Measurements from ENCODE around the gene TNKS1BP1.

DNA sequence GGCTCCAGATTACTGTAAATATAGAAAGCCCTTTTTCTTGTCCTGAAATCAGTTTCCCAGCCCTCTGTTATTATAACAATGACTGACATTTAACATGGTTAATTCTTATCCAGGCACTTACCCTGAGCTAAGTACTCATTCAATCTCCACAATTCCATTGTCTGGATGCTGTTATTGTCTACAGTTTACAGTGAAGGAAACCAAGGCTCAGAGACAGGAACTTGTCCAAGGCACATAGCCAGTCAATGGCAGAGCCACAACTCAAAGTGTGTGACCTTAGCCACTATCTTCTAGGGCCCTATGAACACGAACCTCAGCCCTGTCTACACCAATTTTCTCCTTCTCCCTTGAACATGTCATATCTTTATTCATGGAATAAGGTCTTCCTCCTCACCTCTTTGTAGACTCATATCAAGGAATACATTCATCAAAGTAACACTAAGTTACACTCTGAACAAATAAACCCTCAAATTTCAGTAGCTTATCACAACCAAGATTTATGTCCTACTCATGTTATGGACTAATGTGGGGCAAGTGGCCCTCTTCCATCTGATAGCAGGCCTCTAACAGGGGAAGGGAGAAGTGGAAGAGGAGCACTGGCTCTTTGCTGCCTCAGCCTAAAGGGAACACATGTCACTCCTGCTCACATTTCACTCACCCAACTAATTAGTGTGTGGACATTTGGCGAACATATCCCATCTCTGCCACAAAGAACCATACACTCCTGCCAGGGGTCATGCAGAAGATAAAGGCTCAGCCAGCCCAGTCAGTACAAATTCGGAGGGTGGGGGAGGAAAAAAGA is 48.4 kb downstream of the TNKS1BP1 start:
- TF ChIP-seq POLR2AphosphoS5 (IDR thresholded peaks at IDR 0.05; ENCODE audit: control insufficient read depth, insufficient read depth, low read depth, low read length) = no peak
- TF ChIP-seq HNRNPK (IDR thresholded peaks at IDR 0.05; ENCODE audit: low read depth, low read length, poor library complexity, severe bottlenecking) = no peak
- TF ChIP-seq XRCC4 (IDR thresholded peaks at IDR 0.05; ENCODE audit: extremely low read depth, insufficient read depth, insufficient read length) = no peak

Data from K562 (cell line).